Measurements from ENCODE around the gene CLEC4M. TPM values are rescaled to one million over a fixed set of nuclear protein-coding genes. Genes with fewer than 3 reads are reported as not detected.

Gene CLEC4M
- total and polyA plus RNA-seq, 2 experiments from 2014 or later, result not detected

DNA sequence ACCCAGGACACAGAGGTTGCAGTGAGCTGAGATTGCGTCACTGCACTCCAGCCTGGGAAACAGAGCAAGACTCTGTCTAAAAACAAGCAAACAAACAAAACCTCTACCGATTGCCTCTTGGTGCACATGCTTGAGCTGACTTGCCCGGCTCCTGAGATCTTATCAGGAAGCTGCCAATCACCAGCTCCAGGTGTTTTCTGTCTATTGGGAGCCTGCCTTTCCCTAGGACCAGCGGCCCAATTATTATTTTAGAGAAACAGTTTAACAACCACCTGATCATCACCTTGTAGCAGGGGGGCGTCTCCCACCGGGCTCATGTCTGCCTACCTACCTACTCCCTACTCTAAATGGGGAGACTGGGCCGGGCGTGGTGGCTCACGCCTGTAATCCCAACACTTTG is 10.8 kb downstream of the CLEC4M start (continued):
- TF ChIP-seq, protein P1, sequence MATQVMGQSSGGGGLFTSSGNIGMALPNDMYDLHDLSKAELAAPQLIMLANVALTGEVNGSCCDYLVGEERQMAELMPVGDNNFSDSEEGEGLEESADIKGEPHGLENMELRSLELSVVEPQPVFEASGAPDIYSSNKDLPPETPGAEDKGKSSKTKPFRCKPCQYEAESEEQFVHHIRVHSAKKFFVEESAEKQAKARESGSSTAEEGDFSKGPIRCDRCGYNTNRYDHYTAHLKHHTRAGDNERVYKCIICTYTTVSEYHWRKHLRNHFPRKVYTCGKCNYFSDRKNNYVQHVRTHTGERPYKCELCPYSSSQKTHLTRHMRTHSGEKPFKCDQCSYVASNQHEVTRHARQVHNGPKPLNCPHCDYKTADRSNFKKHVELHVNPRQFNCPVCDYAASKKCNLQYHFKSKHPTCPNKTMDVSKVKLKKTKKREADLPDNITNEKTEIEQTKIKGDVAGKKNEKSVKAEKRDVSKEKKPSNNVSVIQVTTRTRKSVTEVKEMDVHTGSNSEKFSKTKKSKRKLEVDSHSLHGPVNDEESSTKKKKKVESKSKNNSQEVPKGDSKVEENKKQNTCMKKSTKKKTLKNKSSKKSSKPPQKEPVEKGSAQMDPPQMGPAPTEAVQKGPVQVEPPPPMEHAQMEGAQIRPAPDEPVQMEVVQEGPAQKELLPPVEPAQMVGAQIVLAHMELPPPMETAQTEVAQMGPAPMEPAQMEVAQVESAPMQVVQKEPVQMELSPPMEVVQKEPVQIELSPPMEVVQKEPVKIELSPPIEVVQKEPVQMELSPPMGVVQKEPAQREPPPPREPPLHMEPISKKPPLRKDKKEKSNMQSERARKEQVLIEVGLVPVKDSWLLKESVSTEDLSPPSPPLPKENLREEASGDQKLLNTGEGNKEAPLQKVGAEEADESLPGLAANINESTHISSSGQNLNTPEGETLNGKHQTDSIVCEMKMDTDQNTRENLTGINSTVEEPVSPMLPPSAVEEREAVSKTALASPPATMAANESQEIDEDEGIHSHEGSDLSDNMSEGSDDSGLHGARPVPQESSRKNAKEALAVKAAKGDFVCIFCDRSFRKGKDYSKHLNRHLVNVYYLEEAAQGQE (IDR thresholded peaks at IDR 0.05; ENCODE audit: unreplicated experiment), result no peak

DNA sequence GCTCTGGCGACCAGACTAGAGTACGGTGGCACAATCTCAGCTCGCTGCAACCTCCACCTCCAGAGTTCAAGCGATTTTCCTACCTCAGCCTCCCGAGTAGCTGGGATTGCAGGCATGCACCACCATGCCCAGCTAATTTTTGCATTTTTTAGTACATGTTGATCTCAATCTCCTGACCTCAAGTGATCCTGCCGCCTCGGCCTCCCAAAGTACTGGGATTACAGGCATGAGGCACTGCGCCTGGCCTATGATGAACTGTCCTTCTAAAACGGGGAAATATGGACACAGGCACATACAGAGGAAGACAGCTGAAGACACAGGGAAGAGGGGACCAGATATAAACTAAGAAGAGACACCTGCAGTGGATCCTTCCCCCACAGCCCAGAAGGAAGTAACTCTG is 12.7 kb downstream of the CLEC4M start:
- no peaks in the 10 kb centered on the region for H3K36me3 Mint-ChIP-seq (ENCODE audit: low read depth)
- H3K4me1 Mint-ChIP-seq, result peaks cover 11% of the 10 kb centered on the region; the same call in 2 of the 3 replicates
- H3K79me2 ChIP-seq (replicated peaks; ENCODE audit: insufficient read depth), result no peaks in the 10 kb centered on the region
- H4K20me1 ChIP-seq (replicated peaks; ENCODE audit: insufficient read depth), result no peaks in the 10 kb centered on the region
- no peaks in the 10 kb centered on the region for H3K36me3 ChIP-seq (ENCODE audit: insufficient read depth)
- no peak overlapping the region for H3K4me3 Mint-ChIP-seq
- no peak for ATAC-seq
- no peaks in the 10 kb centered on the region for H3F3A ChIP-seq (replicated peaks; ENCODE audit: low read depth)
- DNase-seq (ENCODE audit: low spot score), result no peak
- no peaks in the 10 kb centered on the region for H3K9me2 ChIP-seq (ENCODE audit: insufficient read depth)
- H3K27me3 ChIP-seq (ENCODE audit: insufficient read depth), result no peaks in the 10 kb centered on the region
- TF ChIP-seq POLR2AphosphoS5 (IDR thresholded peaks at IDR 0.05; ENCODE audit: low read depth), result no peak
- TF ChIP-seq NANOG (IDR thresholded peaks at IDR 0.05; ENCODE audit: borderline replicate concordance), result no peak
- no peak for TF ChIP-seq CREB1 (CRISPR knock-in tag; IDR thresholded peaks at IDR 0.05; ENCODE audit: low read depth)
- TF ChIP-seq EZH2 (IDR thresholded peaks at IDR 0.05; ENCODE audit: low read depth, unreplicated experiment), result no peak
- TF ChIP-seq ZNF331 (CRISPR knock-in tag; IDR thresholded peaks at IDR 0.05; ENCODE audit: low read depth), result no peak
- TF ChIP-seq JUNB (IDR thresholded peaks at IDR 0.05; ENCODE audit: unreplicated experiment), result no peak
- TF ChIP-seq, protein P2, sequence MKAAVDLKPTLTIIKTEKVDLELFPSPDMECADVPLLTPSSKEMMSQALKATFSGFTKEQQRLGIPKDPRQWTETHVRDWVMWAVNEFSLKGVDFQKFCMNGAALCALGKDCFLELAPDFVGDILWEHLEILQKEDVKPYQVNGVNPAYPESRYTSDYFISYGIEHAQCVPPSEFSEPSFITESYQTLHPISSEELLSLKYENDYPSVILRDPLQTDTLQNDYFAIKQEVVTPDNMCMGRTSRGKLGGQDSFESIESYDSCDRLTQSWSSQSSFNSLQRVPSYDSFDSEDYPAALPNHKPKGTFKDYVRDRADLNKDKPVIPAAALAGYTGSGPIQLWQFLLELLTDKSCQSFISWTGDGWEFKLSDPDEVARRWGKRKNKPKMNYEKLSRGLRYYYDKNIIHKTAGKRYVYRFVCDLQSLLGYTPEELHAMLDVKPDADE (IDR thresholded peaks at IDR 0.05), result no peak
- TF ChIP-seq EZH2phosphoT487 (IDR thresholded peaks at IDR 0.05; ENCODE audit: unreplicated experiment), result no peak
- no peak for TF ChIP-seq ZNF114 (CRISPR knock-in tag; IDR thresholded peaks at IDR 0.05)
- no peak overlapping the region for H3K27ac Mint-ChIP-seq
- no peaks in the 10 kb centered on the region; the same call in 2 of the 3 replicates for H3K9me3 Mint-ChIP-seq
- H3K27me3 Mint-ChIP-seq (ENCODE audit: insufficient read depth, low read depth, poor library complexity), result no peaks in the 10 kb centered on the region
- H2AFZ ChIP-seq, result no peak overlapping the region
- no peak overlapping the region for H3K4me2 ChIP-seq
- no peak overlapping the region for H3K27ac ChIP-seq (ENCODE audit: low read depth)
- H3K4me1 ChIP-seq (ENCODE audit: insufficient read depth), result no peaks in the 10 kb centered on the region; the same call in 1 of the 2 replicates
- no peak overlapping the region for H3K4me3 ChIP-seq

DNA sequence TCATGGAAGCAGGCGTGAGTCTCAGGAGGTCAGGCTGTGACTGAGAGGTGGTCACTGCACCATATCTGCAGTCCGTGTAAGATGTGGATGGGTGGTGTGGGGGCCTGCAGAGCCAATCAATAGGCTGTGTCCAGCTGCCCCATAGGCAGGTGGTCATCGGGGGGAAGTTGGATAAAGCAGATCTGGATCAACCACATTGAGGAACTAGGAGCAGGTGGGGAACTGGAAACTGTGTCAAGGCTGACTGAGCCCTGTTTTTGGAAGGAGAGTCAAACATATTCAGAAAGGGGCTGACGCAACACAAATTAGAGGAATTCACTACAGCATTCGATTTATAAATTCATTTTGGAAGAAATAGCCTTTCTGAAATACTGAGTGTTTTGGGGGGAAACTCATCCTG is 15.0 kb downstream of the CLEC4M start:
- Histone ChIP-seq H3K27ac (ENCODE audit: low read depth) (no peak overlapping the region), H3K36me3 (ENCODE audit: insufficient read depth) (no peaks in the 10 kb centered on the region), H3K4me1 (ENCODE audit: insufficient read depth) (no peaks in the 10 kb centered on the region), H3K4me2 (no peak overlapping the region), H2AFZ (0 out of 2 replicates have a peak overlapping the region, but pooled peaks have one; percentile 29), H4K20me1 (replicated peaks; ENCODE audit: insufficient read depth) (no peaks in the 10 kb centered on the region), H3K4me3 (no peak overlapping the region), H3K79me2 (replicated peaks; ENCODE audit: insufficient read depth) (no peaks in the 10 kb centered on the region), H3F3A (replicated peaks; ENCODE audit: low read depth) (no peaks in the 10 kb centered on the region), H3K9me2 (ENCODE audit: insufficient read depth) (no peaks in the 10 kb centered on the region), H3K27me3 (ENCODE audit: insufficient read depth) (0 out of 2 replicates have a peak, but pooled peaks cover under 1% of the 10 kb centered on the region)
- Mint-ChIP-seq H3K27ac (0 out of 2 replicates have a peak overlapping the region, but pooled peaks have one; percentile 5), H3K36me3 (ENCODE audit: low read depth) (no peaks in the 10 kb centered on the region), H3K9me3 (no peaks in the 10 kb centered on the region; the same call in 2 of the 3 replicates), H3K27me3 (ENCODE audit: insufficient read depth, low read depth, poor library complexity) (no peaks in the 10 kb centered on the region), H3K4me1 (peaks cover 6% of the 10 kb centered on the region; the same call in 2 of the 3 replicates), H3K4me3 (no peak overlapping the region)
- ATAC-seq (no peak), DNase-seq (ENCODE audit: low spot score) (no peak)
- TF ChIP-seq CREB1 (CRISPR knock-in tag; IDR thresholded peaks at IDR 0.05; ENCODE audit: low read depth) (no peak), ZNF331 (CRISPR knock-in tag; IDR thresholded peaks at IDR 0.05; ENCODE audit: low read depth) (no peak), POLR2AphosphoS5 (IDR thresholded peaks at IDR 0.05; ENCODE audit: low read depth) (no peak), ZNF114 (CRISPR knock-in tag; IDR thresholded peaks at IDR 0.05) (no peak), JUNB (IDR thresholded peaks at IDR 0.05; ENCODE audit: unreplicated experiment) (no peak), NANOG (IDR thresholded peaks at IDR 0.05; ENCODE audit: borderline replicate concordance) (no peak), EZH2phosphoT487 (IDR thresholded peaks at IDR 0.05; ENCODE audit: unreplicated experiment) (no peak), STAT1 (IDR thresholded peaks at IDR 0.05; ENCODE audit: unreplicated experiment) (no peak)
- TF ChIP-seq, protein P2 (IDR thresholded peaks at IDR 0.05), result no peak
- TF ChIP-seq, protein P1 (IDR thresholded peaks at IDR 0.05; ENCODE audit: unreplicated experiment), result no peak

Data from GM23338 (cell line).